ENCODE measurements around the gene DRC7.

The DRC7 gene

DNA sequence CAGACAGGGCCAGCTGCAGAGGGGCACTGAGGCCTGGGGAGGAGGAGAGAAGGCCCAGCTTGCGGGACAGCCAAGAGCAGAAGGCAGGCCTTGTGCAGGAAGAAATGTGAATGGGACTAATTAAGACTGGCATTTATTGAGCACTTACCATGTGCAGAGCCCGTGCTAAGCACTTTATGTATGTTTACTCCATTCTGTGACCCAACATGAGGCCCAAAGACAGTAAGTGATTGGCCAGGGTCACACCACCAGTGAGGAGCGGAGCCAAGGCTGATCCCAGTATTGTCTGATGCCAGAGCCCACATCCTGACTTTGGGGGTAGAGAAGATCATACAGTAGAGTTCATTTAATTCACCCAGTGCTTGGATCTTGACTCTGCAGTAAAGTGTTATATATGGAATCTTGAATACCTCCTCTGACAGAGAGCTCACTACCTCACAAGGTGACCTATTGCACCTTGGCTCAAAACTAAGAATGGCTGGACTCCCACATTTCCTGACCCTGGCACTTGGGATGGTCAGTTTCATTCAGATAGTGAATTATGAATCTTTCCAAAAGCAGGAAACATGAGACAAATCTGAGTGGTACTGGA lies 54.6 kb downstream of the DRC7 start:
- in situ Hi-C loops (cut with MboI; ENCODE audit: low sequenced_read_pairs), result no loop called here

DNA sequence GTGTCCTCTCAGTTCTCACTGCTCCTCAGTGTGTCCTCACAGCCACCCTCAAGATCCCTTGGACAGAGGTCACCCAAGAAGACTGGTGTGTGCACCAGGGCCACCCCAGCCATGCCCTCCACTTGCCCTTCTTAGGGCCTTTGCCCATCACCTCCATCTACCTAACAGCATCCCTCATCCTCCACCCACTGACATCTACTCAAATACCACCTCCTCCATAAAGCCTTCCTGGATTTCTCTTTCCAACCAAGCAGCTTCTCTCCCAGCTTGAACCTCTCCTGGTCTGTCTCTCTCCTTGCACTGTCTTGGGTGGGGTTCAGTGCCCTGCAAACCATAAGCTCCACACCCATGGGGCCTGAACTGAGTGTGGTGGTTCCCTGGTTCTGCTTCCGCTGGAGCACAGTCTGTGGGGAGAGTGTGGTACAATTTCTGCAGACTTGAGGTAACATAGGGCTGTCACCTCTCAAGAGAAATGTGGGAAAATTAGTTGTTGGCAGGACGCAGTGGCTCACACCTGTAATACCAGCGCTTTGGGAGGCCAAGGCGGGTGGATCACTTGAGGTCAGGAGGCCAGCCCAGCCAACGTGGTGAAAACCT lies 55.3 kb downstream of the DRC7 start:
- in situ Hi-C loops (cut with MboI; ENCODE audit: low sequenced_read_pairs), result no loop called here

DNA sequence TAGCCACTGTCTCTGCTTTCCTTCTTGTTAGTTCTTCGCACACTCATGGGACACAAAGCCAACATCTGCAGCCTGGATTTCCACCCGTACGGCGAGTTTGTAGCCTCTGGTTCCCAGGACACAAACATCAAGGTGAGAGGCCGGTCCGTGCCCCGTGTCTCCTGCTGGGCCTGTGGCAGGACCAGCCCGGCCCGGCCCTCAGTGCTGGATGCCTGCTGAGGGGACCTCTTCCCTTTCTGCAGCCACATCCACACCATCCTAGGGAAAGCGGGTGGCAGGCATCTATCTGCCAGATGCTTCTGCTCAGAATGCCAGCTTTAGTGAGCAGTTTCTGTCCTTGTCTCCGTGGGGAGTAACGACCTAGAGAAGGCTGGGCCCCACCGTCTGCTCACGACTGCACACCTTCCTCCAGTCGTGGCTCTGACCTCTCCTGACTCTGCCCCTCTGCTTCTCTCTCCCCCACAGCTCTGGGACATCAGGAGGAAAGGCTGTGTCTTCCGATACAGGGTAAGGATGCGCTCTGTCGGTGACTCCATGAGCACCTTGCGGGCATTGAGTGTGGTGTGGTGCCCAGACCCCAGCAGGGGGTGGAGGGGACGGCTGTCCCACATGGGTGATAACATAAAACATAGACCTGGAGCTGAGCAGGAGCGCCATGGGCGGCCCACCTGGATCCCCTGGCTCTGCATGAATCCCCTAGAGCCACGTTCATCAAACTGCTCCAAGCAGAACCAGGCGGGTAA lies 56.4 kb downstream of the DRC7 start:
- in situ Hi-C loops (cut with MboI; ENCODE audit: low sequenced_read_pairs), result no loop called here

DNA sequence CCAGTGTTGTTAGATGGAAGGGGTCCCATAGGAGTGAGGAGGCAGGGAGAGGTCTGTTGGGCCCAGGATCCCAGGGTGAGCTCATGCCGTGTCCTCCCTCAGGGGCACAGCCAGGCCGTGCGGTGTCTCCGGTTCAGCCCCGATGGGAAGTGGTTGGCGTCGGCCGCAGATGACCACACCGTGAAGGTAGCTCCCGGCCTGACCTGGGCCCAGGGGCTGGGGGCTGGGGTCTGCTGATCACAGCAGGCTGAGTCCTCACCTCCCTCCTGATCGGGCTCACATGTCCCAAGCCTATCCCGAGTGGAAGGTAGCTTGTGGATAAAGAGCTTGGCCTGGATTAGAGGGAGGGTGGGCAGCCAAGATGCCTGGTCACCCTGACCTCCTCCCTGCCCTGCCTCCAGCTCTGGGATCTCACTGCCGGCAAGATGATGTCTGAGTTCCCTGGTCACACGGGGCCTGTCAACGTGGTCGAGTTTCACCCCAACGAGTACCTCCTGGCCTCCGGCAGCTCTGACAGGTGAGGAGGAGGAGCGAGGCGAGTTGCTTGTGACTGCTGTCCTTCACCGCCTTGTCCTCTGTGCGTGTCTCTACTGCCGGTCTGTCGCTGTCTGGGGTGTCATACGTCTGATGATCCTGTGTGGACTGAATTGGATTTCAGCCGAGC lies 57.1 kb downstream of the DRC7 start:
- in situ Hi-C loops (cut with MboI; ENCODE audit: low sequenced_read_pairs), result no loop called here

DNA sequence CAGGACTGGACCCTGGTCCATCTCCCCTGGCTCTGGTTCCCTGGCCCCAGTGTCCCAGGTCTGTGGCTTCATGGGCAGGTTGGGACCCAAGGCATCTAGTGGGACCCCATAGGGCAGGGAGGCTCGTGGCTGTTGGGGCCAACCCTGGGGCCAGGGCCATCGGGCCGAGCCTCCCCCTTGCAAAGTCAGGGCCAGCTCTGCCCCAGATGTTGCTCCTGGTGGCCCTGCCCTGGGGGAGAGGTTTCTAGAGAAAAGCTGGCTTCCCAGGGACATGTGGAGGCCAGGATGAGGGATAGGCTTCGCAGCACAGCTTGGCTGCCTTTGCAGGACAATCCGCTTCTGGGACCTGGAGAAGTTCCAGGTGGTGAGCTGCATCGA lies 57.6 kb downstream of the DRC7 start:
- in situ Hi-C loops (cut with MboI; ENCODE audit: low sequenced_read_pairs), result no loop called here

DNA sequence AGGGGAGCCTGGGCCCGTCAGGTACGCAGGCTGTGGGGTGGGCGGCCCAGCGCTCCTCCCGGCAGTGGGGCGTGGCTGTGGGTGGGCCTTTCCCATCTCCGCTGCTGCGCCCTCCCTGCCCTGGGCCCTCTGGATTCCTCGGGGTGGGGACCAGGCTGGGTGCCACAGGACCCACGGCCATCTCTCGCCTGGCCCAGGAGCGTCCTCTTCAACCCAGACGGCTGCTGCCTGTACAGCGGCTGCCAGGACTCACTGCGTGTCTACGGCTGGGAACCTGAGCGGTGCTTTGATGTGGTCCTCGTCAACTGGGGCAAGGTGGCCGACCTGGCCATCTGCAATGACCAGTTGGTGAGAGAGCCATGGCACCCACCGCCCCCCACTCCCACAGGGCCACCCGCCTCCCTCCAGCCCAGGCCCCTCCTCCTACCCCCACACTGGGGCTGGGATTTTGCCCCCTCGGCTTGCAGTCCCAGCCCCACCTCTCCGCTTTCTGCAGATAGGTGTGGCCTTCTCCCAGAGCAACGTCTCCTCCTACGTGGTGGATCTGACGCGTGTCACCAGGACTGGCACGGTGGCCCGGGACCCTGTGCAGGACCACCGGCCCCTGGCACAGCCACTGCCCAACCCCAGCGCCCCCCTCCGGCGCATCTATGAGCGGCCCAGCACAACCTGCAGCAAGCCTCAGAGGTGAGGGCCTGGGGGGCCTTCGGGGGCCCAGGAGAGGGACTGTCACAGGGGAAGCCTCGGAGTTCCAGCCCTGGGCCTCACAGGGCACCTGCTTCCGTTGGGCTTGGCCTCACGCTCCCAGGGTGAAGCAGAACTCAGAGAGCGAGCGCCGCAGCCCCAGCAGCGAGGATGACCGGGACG lies 58.2 kb downstream of the DRC7 start:
- in situ Hi-C loops (cut with MboI; ENCODE audit: low sequenced_read_pairs), result no loop called here

DNA sequence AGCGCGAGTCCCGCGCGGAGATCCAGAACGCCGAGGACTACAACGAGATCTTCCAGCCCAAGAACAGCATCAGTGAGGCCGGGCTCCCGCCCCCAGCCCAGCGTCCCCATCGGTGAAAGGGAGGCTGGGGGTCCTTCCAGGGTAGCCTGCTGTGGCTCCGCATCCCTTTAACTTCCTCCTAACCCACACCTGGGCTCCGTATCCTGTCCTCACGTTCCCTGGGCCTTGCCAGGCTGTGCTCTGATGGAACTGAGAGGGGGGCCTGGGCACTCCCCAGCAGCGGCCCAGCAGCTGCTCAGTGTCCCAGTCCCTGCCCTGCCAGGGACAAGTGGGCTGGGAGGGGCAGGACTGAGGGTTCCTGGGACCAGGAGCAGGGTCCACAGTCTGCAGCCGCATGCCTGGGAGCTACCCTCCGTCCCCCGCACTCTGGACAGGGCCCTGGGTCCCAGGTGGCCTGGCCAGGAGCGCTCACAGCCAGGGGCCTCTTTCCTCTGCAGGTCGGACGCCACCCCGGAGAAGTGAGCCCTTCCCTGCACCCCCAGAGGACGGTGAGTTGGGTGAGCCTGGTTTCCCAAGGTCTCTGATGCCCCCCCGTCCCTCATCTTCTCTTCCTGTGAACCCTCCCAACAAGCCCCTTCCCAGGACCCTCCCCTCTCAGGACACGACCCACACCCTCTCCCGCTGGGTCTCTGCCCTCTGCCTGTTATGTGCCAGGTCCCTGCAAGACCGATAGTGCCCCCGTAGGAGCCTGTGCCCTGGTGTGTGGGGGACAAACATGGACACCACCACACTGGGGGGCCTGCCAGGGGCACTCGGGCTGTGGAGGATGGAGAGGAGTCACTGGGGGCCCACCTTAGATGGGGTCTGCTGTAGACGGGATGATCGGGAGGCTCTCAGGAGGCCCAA lies 59.1 kb downstream of the DRC7 start:
- in situ Hi-C loops (cut with MboI; ENCODE audit: low sequenced_read_pairs), result no loop called here

DNA sequence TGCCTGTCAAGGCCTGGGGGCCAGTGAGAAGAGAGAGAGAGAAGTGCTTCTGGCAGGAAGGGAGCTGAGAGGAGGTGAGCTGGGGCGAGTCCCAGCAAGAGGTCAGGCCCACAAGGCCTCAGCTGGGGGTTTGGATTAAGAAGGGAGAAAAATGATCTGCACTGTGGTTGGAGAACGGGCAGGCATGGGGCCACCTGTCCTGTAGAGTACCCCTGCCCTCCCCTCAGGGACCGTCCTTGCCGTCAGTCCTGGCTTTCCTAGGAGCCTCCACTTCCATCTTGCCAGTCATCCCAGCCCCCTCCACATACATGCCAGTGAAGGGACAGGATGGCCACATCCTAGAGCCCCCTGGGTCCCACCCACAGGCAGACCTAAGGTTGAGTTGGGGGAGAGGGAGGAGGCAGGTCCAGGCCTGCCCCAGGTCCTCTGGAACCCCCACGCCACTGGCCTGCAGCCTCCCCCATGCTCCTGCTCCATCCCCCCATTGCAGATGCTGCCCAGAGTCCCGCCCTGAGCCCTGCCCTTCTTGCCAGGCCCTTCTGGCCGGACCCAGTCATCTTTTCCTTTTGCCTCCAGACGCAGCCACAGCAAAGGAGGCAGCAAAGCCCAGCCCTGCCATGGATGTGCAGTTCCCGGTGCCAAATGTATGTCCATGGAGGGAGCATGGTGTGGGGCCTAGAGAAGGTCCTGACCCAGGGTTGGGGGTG lies 59.9 kb downstream of the DRC7 start:
- in situ Hi-C loops (cut with MboI; ENCODE audit: low sequenced_read_pairs), result no loop called here

DNA sequence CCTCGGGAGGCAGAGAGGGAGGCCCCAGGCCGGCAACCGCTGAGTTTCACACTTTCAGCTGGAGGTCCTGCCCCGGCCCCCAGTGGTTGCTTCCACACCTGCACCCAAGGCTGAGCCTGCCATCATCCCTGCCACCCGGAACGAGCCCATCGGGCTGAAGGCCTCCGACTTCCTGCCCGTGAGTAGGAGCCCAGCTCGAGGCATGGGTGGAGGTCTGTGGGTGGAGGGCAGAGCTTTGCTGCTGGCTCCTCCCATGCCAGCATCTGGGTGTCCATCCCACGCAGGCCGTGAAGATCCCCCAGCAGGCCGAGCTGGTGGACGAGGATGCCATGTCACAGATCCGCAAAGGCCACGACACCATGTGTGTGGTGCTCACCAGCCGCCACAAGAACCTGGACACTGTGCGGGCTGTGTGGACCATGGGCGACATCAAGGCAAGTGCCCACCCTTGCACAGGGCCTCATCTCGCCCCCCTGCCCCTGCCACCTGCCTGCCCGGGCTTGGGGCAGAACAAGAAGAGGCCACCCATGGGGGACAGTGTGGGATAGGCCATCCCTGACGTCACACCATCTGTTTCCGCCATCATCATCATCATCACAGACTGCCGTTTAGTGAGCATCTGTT lies 60.6 kb downstream of the DRC7 start:
- in situ Hi-C loops (cut with MboI; ENCODE audit: low sequenced_read_pairs), result no loop called here

DNA sequence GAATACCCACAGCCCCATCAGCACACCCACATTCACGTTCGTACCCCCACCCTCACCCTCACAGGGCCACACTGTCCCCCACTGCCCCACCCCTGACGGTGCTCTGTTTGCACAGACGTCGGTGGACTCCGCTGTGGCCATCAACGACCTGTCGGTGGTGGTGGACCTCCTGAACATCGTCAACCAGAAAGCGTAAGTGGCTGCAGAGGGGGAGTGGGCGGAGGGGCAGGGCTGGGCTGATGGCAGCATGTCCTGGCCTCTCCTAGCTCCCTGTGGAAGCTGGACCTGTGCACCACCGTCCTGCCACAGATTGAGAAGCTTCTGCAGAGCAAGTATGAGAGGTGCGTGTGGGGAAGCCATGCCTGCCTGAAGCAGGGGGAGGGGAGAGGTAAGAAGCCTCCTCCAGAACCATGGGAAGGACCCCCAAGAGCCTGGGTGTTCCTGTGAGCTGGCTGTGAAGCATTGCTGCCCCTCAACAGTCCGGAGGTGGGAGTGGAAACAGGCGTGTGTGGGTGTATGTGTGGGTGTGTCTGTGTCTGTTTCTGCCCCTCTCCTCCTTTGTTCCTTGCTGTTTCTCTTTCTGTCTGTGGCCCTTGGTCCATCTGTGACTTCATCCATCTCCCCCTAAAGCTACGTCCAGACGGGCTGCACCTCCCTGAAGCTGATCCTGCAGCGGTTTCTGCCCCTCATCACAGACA lies 61.3 kb downstream of the DRC7 start:
- in situ Hi-C loops (cut with MboI; ENCODE audit: low sequenced_read_pairs), result no loop called here

DNA sequence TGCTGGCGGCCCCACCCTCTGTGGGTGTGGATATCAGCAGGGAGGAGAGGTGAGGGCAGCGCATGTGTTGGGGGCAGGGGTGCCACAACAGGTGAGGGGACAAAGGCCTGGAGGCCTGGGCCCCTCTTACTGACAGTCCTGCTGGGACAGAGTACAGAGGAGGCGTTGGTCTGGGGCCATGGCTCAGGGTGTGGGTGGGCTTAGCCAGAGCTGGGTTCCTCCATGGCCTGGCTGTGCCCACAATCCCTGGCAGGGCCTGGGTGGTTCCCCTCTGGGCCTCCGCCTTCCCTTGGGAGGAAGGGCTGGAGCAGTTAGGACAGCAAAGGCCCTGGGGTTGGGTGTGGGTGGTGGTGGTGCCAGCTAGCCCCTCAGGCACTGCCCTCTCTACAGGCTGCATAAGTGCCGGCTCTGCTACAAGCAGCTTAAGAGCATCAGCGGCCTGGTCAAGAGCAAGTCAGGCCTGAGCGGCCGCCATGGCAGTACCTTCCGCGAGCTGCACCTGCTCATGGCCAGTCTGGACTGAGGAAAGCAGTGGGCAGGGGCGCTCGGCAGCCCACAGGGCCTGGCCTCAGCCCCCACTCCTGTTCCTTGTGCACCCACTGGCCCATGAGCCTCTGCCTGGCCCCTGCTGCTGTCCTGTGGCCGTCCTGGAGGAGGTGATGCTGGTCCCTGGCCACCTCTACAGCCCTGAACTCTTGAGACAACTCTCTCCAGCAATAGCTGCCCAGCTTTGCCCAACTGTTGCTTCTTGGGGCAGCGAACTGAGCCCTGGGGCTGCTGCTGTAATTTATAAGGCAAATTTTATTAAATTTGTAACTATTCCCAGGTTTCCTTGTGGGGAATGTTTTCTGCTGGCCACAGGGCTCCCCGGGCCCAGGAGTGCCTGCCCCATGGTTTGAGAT lies 62.1 kb downstream of the DRC7 start:
- in situ Hi-C loops (cut with MboI; ENCODE audit: low sequenced_read_pairs), result no loop called here

DNA sequence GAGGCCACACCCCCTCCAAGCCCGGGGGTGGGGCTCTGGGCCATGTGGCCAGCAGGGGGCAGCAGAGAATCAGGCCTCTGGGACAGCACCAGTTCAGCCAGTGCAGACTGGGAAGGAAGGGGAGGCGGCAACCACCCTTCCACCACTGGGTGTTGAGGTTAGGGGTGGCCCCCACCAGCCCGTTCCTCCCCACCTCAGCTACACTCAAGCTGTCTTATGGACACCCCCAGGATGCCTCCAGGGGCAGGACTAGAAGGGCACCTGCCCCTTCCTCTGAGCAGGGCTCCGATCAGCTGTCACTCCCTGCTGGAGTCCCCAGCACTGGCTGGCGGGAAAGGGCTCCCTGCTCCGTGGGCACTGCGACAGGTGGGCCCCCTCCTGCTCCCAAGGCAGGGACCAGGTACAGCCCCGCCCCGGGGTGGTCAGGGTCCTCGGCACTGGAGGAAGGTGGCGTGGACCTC lies 62.8 kb downstream of the DRC7 start:
- in situ Hi-C loops (cut with MboI; ENCODE audit: low sequenced_read_pairs), result no loop called here

DNA sequence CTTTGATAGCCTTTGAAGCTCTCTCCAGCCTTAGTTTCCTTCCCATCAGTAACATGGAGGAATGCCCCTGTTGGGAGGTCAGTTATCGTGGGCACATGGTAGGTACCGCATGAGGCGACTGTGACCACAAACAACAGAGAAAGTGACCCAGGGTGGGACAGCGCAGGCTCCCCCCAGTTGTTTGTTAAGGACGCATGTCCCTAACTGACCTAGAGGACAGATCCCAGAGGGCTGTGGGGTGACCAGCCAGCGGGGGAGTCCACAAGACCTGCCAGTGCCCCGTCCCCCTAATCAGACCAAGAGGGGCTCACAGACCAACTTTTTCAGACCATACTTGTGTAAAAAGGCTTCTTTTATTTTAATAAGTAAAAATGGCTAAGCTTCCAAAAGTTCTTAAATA lies 63.3 kb downstream of the DRC7 start:
- in situ Hi-C loops (cut with MboI; ENCODE audit: low sequenced_read_pairs), result no loop called here

DNA sequence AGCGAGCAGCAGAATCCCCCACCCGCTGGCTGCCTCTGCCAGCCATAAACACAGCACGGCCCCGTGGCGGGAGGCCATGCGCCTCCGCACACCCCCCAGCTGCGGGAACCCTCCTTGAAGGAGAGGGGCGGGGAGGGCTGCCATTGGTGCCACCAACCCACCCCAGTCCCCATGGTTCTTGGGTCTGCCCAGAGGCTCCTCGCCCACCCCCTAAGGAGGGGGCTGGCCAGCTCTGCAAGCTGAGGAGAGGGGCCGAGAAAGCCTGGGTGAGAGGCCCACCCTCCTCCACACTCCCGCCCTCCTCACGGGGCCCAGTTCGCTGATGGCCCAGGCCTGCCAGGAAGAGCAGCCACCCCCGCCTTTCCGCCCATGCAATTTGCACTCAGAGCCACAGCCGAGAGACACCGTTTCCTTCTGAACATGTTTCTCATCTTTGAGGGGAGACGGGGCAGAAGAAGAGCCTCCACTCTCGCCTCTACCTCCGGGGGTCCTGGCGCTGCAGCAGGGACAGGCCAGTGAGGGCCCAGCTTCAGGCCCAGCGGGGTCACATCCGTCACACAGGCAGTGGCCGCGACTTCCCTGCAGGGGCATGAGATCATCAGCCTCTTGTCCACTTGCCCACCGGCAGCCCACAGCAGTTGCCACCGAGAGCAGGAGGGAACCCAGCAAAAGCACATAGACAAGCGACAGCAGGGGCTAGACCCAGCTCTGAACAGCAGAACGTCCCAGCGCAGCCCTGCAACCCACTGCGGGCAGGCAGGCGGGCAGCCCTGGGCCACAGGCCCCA lies 63.9 kb downstream of the DRC7 start:
- in situ Hi-C loops (cut with MboI; ENCODE audit: low sequenced_read_pairs), result no loop called here

DNA sequence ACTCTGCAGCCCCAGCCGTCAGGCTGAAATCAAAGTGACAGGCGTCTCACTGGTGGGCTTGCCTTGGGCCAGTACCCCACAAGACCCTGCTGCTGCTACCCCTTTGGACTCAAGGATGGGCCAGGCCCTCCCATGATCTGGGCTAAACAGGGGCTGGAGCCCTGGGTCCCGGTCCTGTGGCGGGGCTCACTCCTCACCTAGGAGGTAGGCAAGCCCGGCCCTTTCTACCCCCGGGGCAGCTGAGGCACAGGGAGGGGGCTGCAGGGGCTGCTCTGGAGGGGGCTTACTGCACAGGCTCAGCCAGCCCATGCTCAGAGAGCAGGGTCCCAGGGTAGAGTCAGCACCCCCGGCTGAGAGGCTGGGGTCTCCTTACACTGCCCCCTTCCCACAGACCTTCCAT lies 64.5 kb downstream of the DRC7 start:
- in situ Hi-C loops (cut with MboI; ENCODE audit: low sequenced_read_pairs), result no loop called here

DNA sequence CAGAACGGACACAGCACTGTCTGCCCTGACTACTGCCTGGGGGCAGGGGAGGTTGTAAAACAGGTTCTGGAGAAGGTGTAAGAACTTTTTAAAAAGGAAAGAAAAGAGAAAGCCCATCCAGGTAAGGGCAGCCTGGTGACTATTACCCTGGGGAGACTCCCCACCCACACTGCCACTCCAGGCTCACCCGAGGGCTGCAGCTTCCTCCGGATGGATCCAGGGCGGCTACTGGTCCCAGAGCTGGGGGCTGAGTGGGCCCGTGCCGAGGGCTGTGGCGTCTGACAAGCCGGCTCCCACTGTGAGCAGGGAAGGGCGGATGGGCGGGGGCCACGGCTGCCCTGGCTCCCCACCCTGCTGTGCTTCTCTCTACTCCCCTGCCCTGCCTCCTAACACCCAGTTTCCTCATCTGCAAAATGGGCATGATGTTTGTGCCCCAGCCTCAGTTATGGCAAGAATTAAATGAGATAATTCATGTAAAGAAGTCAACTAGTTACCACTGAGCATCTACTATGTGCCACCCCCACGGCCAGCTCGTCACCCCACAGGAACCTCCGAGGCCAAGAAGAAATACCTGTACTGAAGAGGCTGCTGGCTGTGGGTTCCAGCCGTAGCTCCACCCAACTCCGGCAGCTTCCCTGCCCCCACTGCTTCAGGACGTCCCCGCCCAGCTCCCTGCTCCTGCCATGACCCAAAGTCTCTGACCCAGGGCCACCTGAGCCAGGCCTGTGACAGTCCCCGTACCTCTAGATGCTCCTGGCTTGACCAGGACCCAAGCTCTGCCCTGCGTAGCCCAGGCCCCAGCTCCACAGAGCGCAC lies 65.1 kb downstream of the DRC7 start:
- in situ Hi-C loops (cut with MboI; ENCODE audit: low sequenced_read_pairs), result no loop called here
